Measurements from ENCODE around the gene PDCD1. TPM values are rescaled to one million over a fixed set of nuclear protein-coding genes. Genes with fewer than 3 reads are reported as not detected.

Gene PDCD1
- total RNA-seq, 4 donors from 2014 or later: 0.37 to 4.8 (median 0.68) TPM

- DNase-seq (ENCODE audit: low spot score) (no peak), ATAC-seq (ENCODE audit: low FRiP score) (no peak)
- no peak for TF ChIP-seq CTCF (IDR thresholded peaks at IDR 0.05)
Observed at GRCh38 chr2:241874277-241874925, 15.7 kb upstream of the PDCD1 start.

- TF ChIP-seq CTCF (IDR thresholded peaks at IDR 0.05): no peak
- DNase-seq (ENCODE audit: low spot score) (no peak), ATAC-seq (ENCODE audit: low FRiP score) (no peak)
Observed at GRCh38 chr2:241873803-241874110, 15.1 kb upstream of the PDCD1 start.

- no peak for DNase-seq (ENCODE audit: low spot score)
- TF ChIP-seq CTCF (IDR thresholded peaks at IDR 0.05): no peak
- ATAC-seq (ENCODE audit: low FRiP score): no peak
Observed at GRCh38 chr2:241873081-241873802, 14.5 kb upstream of the PDCD1 start.

GRCh38 chr2:241872313-241872642, 13.6 kb upstream of the PDCD1 start:
- ATAC-seq (ENCODE audit: low FRiP score) (no peak), DNase-seq (ENCODE audit: low spot score) (no peak)

GRCh38 chr2:241871538-241872312, 13.0 kb upstream of the PDCD1 start:
- TF ChIP-seq CTCF (IDR thresholded peaks at IDR 0.05): no peak
- DNase-seq (ENCODE audit: low spot score): no peak
- ATAC-seq (ENCODE audit: low FRiP score): no peak

More at GRCh38 chr2:241872313-241872642, 13.6 kb upstream of the PDCD1 start:
- no peak for TF ChIP-seq CTCF (IDR thresholded peaks at IDR 0.05)

GRCh38 chr2:241870611-241871537, 12.2 kb upstream of the PDCD1 start:
- no peak for TF ChIP-seq CTCF (IDR thresholded peaks at IDR 0.05)

More at GRCh38 chr2:241870611-241871537, 12.2 kb upstream of the PDCD1 start:
- DNase-seq (ENCODE audit: low spot score): no peak
- no peak for ATAC-seq (ENCODE audit: low FRiP score)

Data from omental fat pad (tissue), 4 donors.